Astrocyte (in vitro differentiated cells and primary cell): Measurements from ENCODE around the gene N4BP2.

Source experiments
- EZH2 ChIP-seq: IDR thresholded peaks from 2 replicates; pipeline ENCODE4 v1.6.1; 2012; ENCODE audit warnings: mild to moderate bottlenecking, low read length, inconsistent platforms; ENCODE audit not compliant: insufficient read depth
- TF ChIP-seq, protein P1 (sequence below): IDR thresholded peaks from 2 replicates; pipeline ENCODE4 v1.5.1; 2011; ENCODE audit warnings: low read depth, mild to moderate bottlenecking, inconsistent platforms, low read length, moderate library complexity; ENCODE audit not compliant: insufficient read depth

DNA sequence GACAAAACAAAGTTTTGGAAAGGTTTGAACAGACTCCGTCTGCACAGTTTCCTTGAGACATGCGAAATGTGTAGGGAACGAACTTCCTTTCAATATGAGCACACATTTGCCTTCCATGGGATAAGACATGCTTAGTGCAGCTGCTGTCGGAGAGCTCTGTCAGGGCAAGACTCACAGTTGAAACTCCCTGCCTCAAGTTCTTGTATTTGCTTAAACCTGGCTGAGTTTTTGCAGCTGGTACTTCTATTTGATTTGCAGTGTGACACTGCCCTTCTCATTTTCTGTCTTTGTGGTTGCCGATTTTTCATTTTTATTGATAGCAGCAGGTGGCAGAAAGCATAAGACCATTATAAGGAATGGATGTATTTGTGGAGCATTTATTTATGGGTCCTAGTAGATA is 122.0 kb downstream of the N4BP2 start:
- no peak for TF ChIP-seq EZH2
- TF ChIP-seq, protein P1, sequence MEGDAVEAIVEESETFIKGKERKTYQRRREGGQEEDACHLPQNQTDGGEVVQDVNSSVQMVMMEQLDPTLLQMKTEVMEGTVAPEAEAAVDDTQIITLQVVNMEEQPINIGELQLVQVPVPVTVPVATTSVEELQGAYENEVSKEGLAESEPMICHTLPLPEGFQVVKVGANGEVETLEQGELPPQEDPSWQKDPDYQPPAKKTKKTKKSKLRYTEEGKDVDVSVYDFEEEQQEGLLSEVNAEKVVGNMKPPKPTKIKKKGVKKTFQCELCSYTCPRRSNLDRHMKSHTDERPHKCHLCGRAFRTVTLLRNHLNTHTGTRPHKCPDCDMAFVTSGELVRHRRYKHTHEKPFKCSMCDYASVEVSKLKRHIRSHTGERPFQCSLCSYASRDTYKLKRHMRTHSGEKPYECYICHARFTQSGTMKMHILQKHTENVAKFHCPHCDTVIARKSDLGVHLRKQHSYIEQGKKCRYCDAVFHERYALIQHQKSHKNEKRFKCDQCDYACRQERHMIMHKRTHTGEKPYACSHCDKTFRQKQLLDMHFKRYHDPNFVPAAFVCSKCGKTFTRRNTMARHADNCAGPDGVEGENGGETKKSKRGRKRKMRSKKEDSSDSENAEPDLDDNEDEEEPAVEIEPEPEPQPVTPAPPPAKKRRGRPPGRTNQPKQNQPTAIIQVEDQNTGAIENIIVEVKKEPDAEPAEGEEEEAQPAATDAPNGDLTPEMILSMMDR: no peak
